Vagina (tissue), 2 donors: ENCODE measurements around the gene STAT2. TPM values are rescaled to one million over a fixed set of nuclear protein-coding genes. Genes with fewer than 3 reads are reported as not detected.
"Not testable (repeated sequence)": the region's sequence is repeated elsewhere in the genome, so short reads cannot be mapped to it uniquely, and the experiment has no call there.

Experiments used
- DNase-seq, 2 donors: peaks; one replicate each; pipeline ENCODE4 v3.0.0-alpha.2; 2017; ENCODE audit errors: extremely low spot score in 2 of 2
- H3K27ac ChIP-seq: fragments of 200-600 bp; sonication (generic); one replicate; pipeline ENCODE4 v1.5.1; 2019
- H3K27me3 ChIP-seq: fragments of 200-600 bp; sonication (generic); one replicate; pipeline ENCODE4 v1.5.1; 2019
- H3K36me3 ChIP-seq, 2 donors: fragments of 200-600 bp; sonication (generic); one replicate each; pipeline ENCODE4 v1.5.1; 2017 to 2019
- H3K4me1 ChIP-seq: fragments of 200-600 bp; sonication (generic); one replicate; pipeline ENCODE4 v1.5.1; 2019
- H3K4me3 ChIP-seq, 2 donors: fragments of 200-600 bp; sonication (generic); 1 replicate in 1 of 2; 2 replicates in 1 of 2; pipeline ENCODE4 v1.5.1; 2016 to 2019
- H3K9me3 ChIP-seq: fragments of 200-600 bp; sonication (generic); one replicate; pipeline ENCODE4 v1.5.1; 2019
- POLR2A ChIP-seq, 2 donors: fragments of 450-650 bp; IDR thresholded peaks; one replicate each; pipeline ENCODE4 v1.6.1; 2017; ENCODE audit warnings: antibody characterized with exemption in 2 of 2, mild to moderate bottlenecking in 2 of 2, moderate library complexity in 2 of 2
- POLR2AphosphoS5 ChIP-seq, 2 donors: sonication (generic); formaldehyde crosslinking; IDR thresholded peaks; one replicate each; pipeline ENCODE4 v1.9.0; 2017; ENCODE audit warnings: antibody characterized with exemption in 2 of 2, mild to moderate bottlenecking in 2 of 2, low read depth in 1 of 2; ENCODE audit not compliant: insufficient read depth in 1 of 2
- intact Hi-C: fragments of 100-400 bp; cut with DNase I; formaldehyde crosslinking; loops from one replicate; pipeline ENCODE4 v1.15.1; 2023
- total RNA-seq: library from RNA; depleted of rRNA; stranded (reverse); fragments of >200 nt; gene quantifications from one replicate; pipeline ENCODE4 v1.2.3, GENCODE V29; 2016
- TF ChIP-seq, protein P1 (sequence below), 3 experiments: fragments of 450-650 bp in 2 of 3; fragments of 200-600 bp in 1 of 3; sonication (generic) in 1 of 3; IDR thresholded peaks; one replicate each; pipeline ENCODE4 v1.5.1; 2017 to 2019; ENCODE audit warnings: antibody characterized with exemption in 3 of 3, mild to moderate bottlenecking in 2 of 3, moderate library complexity in 2 of 3

The STAT2 gene
- total RNA-seq, 1 donor from 2014 or later: 109 TPM

DNA sequence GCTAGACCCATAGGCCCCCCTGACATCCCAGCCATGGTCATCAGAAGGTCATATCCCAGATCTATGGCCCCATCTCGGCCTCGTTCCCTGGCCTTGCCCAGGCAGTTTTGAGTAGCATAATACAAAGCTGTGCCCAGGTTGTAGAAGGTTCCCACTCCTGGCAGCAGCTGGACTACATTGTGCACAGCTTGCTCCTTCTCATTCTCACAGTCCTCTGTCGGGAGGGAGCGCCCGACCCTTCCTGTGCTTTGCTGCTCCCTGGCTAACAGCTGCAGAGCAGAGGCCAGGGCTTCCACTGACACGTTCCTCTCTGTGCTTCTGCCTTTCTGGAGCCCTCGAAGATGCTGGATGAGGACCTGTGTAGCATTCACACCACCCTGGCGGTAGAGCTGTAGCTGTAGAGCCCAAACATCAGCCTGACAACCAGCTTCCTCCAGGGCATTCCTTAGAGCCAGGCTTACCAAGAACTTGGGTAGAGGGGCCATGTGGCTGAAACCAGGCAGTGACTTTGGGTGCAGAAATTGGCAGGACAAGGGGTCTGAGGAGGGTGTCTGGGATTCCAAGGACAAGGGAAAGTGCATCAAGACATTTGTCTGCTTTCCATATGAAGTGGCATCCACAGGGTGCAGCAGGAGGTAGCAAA lies 1.7 kb upstream of the STAT2 start:
- Histone ChIP-seq H3K36me3 (no peaks in the 10 kb centered on the region), H3K27me3 (no peaks in the 10 kb centered on the region), H3K9me3 (no peaks in the 10 kb centered on the region), H3K4me3 (no peak overlapping the region), H3K4me1 (peaks cover 23% of the 10 kb centered on the region), H3K27ac (no peak overlapping the region)
- DNase-seq: no peak
- intact Hi-C loops: loop anchor here (1.0 kb wide), 1 partner anchor 46 kb away; the partner anchor contains the start of gene CNPY2
- TF ChIP-seq, protein P1, sequence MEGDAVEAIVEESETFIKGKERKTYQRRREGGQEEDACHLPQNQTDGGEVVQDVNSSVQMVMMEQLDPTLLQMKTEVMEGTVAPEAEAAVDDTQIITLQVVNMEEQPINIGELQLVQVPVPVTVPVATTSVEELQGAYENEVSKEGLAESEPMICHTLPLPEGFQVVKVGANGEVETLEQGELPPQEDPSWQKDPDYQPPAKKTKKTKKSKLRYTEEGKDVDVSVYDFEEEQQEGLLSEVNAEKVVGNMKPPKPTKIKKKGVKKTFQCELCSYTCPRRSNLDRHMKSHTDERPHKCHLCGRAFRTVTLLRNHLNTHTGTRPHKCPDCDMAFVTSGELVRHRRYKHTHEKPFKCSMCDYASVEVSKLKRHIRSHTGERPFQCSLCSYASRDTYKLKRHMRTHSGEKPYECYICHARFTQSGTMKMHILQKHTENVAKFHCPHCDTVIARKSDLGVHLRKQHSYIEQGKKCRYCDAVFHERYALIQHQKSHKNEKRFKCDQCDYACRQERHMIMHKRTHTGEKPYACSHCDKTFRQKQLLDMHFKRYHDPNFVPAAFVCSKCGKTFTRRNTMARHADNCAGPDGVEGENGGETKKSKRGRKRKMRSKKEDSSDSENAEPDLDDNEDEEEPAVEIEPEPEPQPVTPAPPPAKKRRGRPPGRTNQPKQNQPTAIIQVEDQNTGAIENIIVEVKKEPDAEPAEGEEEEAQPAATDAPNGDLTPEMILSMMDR (IDR thresholded peaks at IDR 0.05): no peak
- no peak for TF ChIP-seq POLR2A (IDR thresholded peaks at IDR 0.05)
- TF ChIP-seq POLR2AphosphoS5 (IDR thresholded peaks at IDR 0.05; ENCODE audit: insufficient read depth in 1 of 2, low read depth in 1 of 2): no peak

DNA sequence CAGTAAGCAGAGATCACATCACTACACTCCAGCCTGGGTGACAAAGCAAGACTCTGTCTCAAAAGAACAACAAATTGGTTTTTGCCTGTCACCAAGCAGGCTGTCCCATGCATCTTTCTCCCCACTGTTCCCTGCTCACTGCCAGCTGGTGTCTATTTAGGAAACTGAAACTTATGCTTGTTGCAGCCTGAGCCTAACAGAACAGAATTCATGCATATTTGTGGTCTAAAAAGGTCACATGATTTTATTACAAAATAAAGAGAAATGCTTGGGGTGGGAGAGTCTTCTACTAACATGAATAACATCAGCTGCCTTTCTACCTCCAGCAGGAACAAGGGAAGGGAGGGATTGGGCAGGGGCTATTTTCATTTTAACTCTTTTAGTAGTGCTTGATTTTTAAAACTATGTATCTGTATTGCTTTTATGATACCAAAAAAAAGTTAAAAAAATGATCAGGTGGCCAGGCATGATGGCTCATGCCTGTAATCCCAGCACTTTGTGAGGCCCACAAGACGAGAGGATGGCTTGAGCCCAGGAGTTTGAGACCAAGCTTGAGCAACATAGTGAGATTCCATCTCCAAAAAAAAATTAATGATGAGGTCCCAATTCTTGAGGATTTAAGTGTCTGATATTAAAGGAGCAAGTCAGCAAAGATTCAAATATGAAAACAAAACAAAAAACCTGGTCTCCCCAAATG lies 923 bp downstream of the STAT2 start:
- DNase-seq: no peak
- H3K36me3 ChIP-seq: peaks cover 6 to 25% of the 10 kb centered on the region in 2 donors
- intact Hi-C loops: no loop called here

DNA sequence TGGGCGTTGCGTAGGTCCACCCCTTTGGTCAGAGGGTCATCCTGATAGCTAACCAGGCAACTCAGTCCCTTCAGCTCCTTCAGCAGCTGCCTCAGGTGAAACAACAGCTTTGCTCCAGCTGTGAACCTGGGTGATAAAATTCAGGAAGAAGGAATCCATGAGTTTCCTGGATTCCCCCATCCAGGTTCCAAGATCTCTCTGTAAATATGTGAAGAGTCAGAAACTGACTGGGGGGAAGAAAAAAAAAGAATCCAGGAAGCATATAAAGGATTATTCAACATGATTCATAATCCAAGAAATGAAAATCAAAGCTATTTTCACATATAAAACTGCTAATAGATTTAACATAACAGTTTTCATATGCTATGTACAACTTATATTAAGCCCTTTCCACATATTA lies 8.6 kb downstream of the STAT2 start:
- intact Hi-C loops: no loop called here
- Histone ChIP-seq H3K9me3 (no peaks in the 10 kb centered on the region), H3K27ac (no peak overlapping the region), H3K27me3 (no peaks in the 10 kb centered on the region), H3K4me3 (no peak overlapping the region), H3K36me3 (peaks cover 12 to 97% of the 10 kb centered on the region in 2 donors), H3K4me1 (no peaks in the 10 kb centered on the region)
- DNase-seq: no peak
- no peak for TF ChIP-seq POLR2A (IDR thresholded peaks at IDR 0.05)
- TF ChIP-seq, protein P1 (IDR thresholded peaks at IDR 0.05): no peak
- TF ChIP-seq POLR2AphosphoS5 (IDR thresholded peaks at IDR 0.05; ENCODE audit: insufficient read depth in 1 of 2, low read depth in 1 of 2): no peak

More for the DNA sequence above, 923 bp downstream of the STAT2 start:
- Histone ChIP-seq H3K9me3 (no peaks in the 10 kb centered on the region), H3K4me1 (peaks cover 25% of the 10 kb centered on the region), H3K27ac (peak overlapping the region; percentile 86), H3K4me3 (peak overlapping the region; percentile 73 to 79), H3K27me3 (no peaks in the 10 kb centered on the region)
- TF ChIP-seq POLR2A (IDR thresholded peaks at IDR 0.05): no peak
- TF ChIP-seq POLR2AphosphoS5 (IDR thresholded peaks at IDR 0.05; ENCODE audit: insufficient read depth in 1 of 2, low read depth in 1 of 2): peak in 1 of 2 donors; percentile 73
- TF ChIP-seq, protein P1 (IDR thresholded peaks at IDR 0.05): no peak

DNA sequence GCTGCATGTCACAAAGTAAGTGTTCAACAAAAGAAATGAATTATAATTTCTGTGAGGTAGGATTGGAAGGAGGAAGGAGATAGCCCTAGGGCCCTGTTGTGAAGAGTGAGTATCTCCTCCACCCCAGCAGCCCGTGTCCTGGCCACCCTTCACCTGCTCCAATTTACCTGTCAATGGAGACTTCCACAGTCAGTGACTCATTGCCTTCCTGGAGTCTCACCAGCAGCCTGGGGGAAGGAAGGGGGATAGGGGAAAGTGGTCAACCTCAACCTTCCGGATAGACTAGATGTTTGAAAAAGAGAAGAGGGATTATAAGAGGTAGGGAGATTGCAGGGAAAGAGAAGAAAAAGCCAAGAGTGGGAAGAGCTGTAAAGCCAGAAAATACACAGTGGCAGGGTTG lies 9.2 kb downstream of the STAT2 start:
- Histone ChIP-seq H3K27me3 (no peaks in the 10 kb centered on the region), H3K27ac (no peak overlapping the region), H3K4me3 (no peak overlapping the region), H3K4me1 (no peaks in the 10 kb centered on the region), H3K36me3 (peaks cover 12 to 97% of the 10 kb centered on the region in 2 donors), H3K9me3 (no peaks in the 10 kb centered on the region)
- DNase-seq: no peak
- intact Hi-C loops: no loop called here
- TF ChIP-seq, protein P1 (IDR thresholded peaks at IDR 0.05): no peak
- TF ChIP-seq POLR2A (IDR thresholded peaks at IDR 0.05) (no peak), POLR2AphosphoS5 (IDR thresholded peaks at IDR 0.05; ENCODE audit: insufficient read depth in 1 of 2, low read depth in 1 of 2) (no peak)

DNA sequence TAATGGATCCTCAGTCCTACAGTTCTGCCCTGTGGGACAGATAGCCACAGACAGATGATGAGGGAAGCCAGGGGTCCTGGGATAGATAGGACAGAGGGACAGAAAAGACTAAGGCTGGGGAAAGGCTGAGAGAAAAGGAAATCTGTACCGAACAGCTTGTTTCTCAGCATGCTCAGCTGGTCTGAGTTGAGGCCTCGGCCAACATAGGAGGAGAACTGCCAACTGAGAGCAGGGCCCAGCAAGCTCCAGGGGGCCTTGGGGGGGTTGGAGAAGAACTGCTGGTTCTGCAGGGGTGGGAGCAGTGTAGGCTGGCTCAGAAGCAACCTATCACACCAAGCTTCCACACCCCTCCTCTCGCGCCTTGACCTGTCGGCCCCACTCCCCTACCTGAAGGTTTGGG lies 11.1 kb downstream of the STAT2 start:
- Histone ChIP-seq H3K36me3 (peaks cover 6 to 90% of the 10 kb centered on the region in 2 donors), H3K4me3 (no peak overlapping the region), H3K27ac (no peak overlapping the region), H3K4me1 (no peaks in the 10 kb centered on the region), H3K27me3 (no peaks in the 10 kb centered on the region), H3K9me3 (no peaks in the 10 kb centered on the region)
- DNase-seq: no peak
- intact Hi-C loops: no loop called here
- TF ChIP-seq POLR2AphosphoS5 (IDR thresholded peaks at IDR 0.05; ENCODE audit: insufficient read depth in 1 of 2, low read depth in 1 of 2) (no peak), POLR2A (IDR thresholded peaks at IDR 0.05) (no peak)
- TF ChIP-seq, protein P1 (IDR thresholded peaks at IDR 0.05): no peak

DNA sequence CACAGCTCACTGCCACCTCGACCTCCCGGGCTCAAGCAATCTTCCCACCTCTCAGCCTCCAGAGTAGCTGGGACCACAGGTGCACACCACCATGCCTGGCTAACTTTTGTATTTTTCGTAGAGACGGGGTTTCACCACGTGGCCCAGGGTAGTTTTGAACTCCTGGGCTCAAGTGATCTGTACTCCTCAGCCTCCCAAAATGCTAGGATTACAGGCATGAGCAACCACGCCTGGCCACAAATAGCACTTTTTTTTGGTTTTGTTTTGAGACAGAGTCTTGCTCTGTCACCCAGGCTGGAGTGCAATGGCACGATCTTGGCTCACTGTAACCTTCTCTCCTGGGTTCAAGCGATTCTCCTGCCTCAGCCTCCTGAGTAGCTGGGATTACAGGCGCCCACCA lies 12.7 kb downstream of the STAT2 start:
- peaks cover 6 to 90% of the 10 kb centered on the region in 2 donors for H3K36me3 ChIP-seq
- H3K4me3 ChIP-seq, H3K27ac ChIP-seq, H3K4me1 ChIP-seq, DNase-seq, intact Hi-C loops, H3K27me3 ChIP-seq, H3K9me3 ChIP-seq: not testable (repeated sequence)
